IPS-15b (cell line): ENCODE results near the gene MINDY4B.

Source experiments
- H3K27me3 ChIP-seq: one replicate; pipeline ENCODE4 v1.6.1; 2013; ENCODE audit warnings: low read length; ENCODE audit not compliant: control insufficient read depth, insufficient read depth
- H3K36me3 ChIP-seq: one replicate; pipeline ENCODE4 v1.6.1; 2013; ENCODE audit warnings: low read length; ENCODE audit not compliant: control insufficient read depth, insufficient read depth
- H3K4me1 ChIP-seq: one replicate; pipeline ENCODE4 v1.6.1; 2013; ENCODE audit warnings: mild to moderate bottlenecking, low read length; ENCODE audit not compliant: control insufficient read depth, insufficient read depth
- H3K4me3 ChIP-seq: one replicate; pipeline ENCODE4 v1.5.1; 2013; ENCODE audit warnings: low read depth, low read length
- H3K9ac ChIP-seq: one replicate; pipeline ENCODE4 v1.6.1; 2013; ENCODE audit warnings: low read depth, mild to moderate bottlenecking, low read length
- H3K9me3 ChIP-seq: one replicate; pipeline ENCODE4 v1.6.1; 2013; ENCODE audit warnings: mild to moderate bottlenecking, low read length; ENCODE audit not compliant: control insufficient read depth, insufficient read depth

The MINDY4B gene

GRCh38 chr3:150905339-150905738 lies at the start of gene MINDY4B:
Gene MINDY4B (minus strand): TSS chr3:150905439. CDS start chr3:150905439, 0 bp downstream.
- no peaks in the 10 kb centered on the region for H3K4me1 ChIP-seq
- no peaks in the 10 kb centered on the region for H3K27me3 ChIP-seq

GRCh38 chr3:150951923-150952322 lies 46.7 kb upstream of the MINDY4B start:
- Histone ChIP-seq H3K4me3 (no peak overlapping the region), H3K9ac (no peak overlapping the region), H3K9me3 (no peaks in the 10 kb centered on the region), H3K27me3 (no peaks in the 10 kb centered on the region), H3K4me1 (no peaks in the 10 kb centered on the region), H3K36me3 (no peaks in the 10 kb centered on the region)

More at GRCh38 chr3:150905339-150905738, at the start of gene MINDY4B:
- no peaks in the 10 kb centered on the region for H3K36me3 ChIP-seq
- no peak within 1 kb of the TSS for H3K4me3 ChIP-seq
- H3K9me3 ChIP-seq, result no peaks in the 10 kb centered on the region
- no peak within 1 kb of the TSS for H3K9ac ChIP-seq

- Histone ChIP-seq H3K27me3 (no peaks in the 10 kb centered on the region), H3K36me3 (no peaks in the 10 kb centered on the region), H3K9ac (no peak overlapping the region), H3K4me3 (no peak overlapping the region), H3K9me3 (no peaks in the 10 kb centered on the region), H3K4me1 (no peaks in the 10 kb centered on the region)
Measured at GRCh38 chr3:150945226-150946032, 40.2 kb upstream of the MINDY4B start.

- no peaks in the 10 kb centered on the region for H3K27me3 ChIP-seq
- H3K4me3 ChIP-seq, result no peak overlapping the region
- H3K36me3 ChIP-seq, result no peaks in the 10 kb centered on the region
- no peaks in the 10 kb centered on the region for H3K9me3 ChIP-seq
- H3K9ac ChIP-seq, result no peak overlapping the region
- H3K4me1 ChIP-seq, result no peaks in the 10 kb centered on the region
Measured at GRCh38 chr3:150942221-150942620, 37.0 kb upstream of the MINDY4B start.

GRCh38 chr3:150936693-150937092 lies 31.5 kb upstream of the MINDY4B start:
- H3K36me3 ChIP-seq, result no peaks in the 10 kb centered on the region
- no peaks in the 10 kb centered on the region for H3K9me3 ChIP-seq
- H3K9ac ChIP-seq, result no peak overlapping the region
- H3K27me3 ChIP-seq, result no peaks in the 10 kb centered on the region
- H3K4me3 ChIP-seq, result no peak overlapping the region
- no peaks in the 10 kb centered on the region for H3K4me1 ChIP-seq

- no peaks in the 10 kb centered on the region for H3K9me3 ChIP-seq
- H3K9ac ChIP-seq, result no peak overlapping the region
- no peaks in the 10 kb centered on the region for H3K27me3 ChIP-seq
- no peak overlapping the region for H3K4me3 ChIP-seq
- H3K36me3 ChIP-seq, result no peaks in the 10 kb centered on the region
- H3K4me1 ChIP-seq, result no peaks in the 10 kb centered on the region
Measured at GRCh38 chr3:150933473-150933995, 28.3 kb upstream of the MINDY4B start.

- Histone ChIP-seq H3K4me3 (no peak overlapping the region), H3K9ac (no peak overlapping the region), H3K27me3 (no peaks in the 10 kb centered on the region), H3K4me1 (no peaks in the 10 kb centered on the region), H3K9me3 (no peaks in the 10 kb centered on the region), H3K36me3 (no peaks in the 10 kb centered on the region)
Measured at GRCh38 chr3:150931745-150932144, 26.5 kb upstream of the MINDY4B start.

- H3K36me3 ChIP-seq, result no peaks in the 10 kb centered on the region
- H3K27me3 ChIP-seq, result no peaks in the 10 kb centered on the region
- no peak overlapping the region for H3K9ac ChIP-seq
- H3K4me3 ChIP-seq, result no peak overlapping the region
- no peaks in the 10 kb centered on the region for H3K4me1 ChIP-seq
- H3K9me3 ChIP-seq, result no peaks in the 10 kb centered on the region
Measured at GRCh38 chr3:150930839-150931238, 25.6 kb upstream of the MINDY4B start.

GRCh38 chr3:150928234-150928633 lies 23.0 kb upstream of the MINDY4B start:
- no peaks in the 10 kb centered on the region for H3K4me1 ChIP-seq
- H3K9me3 ChIP-seq, result no peaks in the 10 kb centered on the region
- no peak overlapping the region for H3K4me3 ChIP-seq

GRCh38 chr3:150926328-150926727 lies 21.1 kb upstream of the MINDY4B start:
- H3K4me1 ChIP-seq, result no peaks in the 10 kb centered on the region
- no peaks in the 10 kb centered on the region for H3K9me3 ChIP-seq
- H3K36me3 ChIP-seq, result no peaks in the 10 kb centered on the region
- no peak overlapping the region for H3K4me3 ChIP-seq
- H3K9ac ChIP-seq, result no peak overlapping the region
- H3K27me3 ChIP-seq, result no peaks in the 10 kb centered on the region

More at GRCh38 chr3:150928234-150928633, 23.0 kb upstream of the MINDY4B start:
- H3K36me3 ChIP-seq, result no peaks in the 10 kb centered on the region
- H3K9ac ChIP-seq, result no peak overlapping the region
- H3K27me3 ChIP-seq, result no peaks in the 10 kb centered on the region

GRCh38 chr3:150925751-150926201 lies 20.5 kb upstream of the MINDY4B start:
- H3K4me1 ChIP-seq, result no peaks in the 10 kb centered on the region
- peak overlapping the region; percentile 27 for H3K4me3 ChIP-seq
- no peaks in the 10 kb centered on the region for H3K27me3 ChIP-seq
- no peaks in the 10 kb centered on the region for H3K36me3 ChIP-seq
- no peak overlapping the region for H3K9ac ChIP-seq
- H3K9me3 ChIP-seq, result no peaks in the 10 kb centered on the region

- no peak overlapping the region for H3K9ac ChIP-seq
Measured at GRCh38 chr3:150922611-150923010, 17.4 kb upstream of the MINDY4B start.

More at GRCh38 chr3:150922611-150923010, 17.4 kb upstream of the MINDY4B start:
- Histone ChIP-seq H3K36me3 (no peaks in the 10 kb centered on the region), H3K27me3 (no peaks in the 10 kb centered on the region), H3K4me3 (no peak overlapping the region), H3K4me1 (no peaks in the 10 kb centered on the region), H3K9me3 (no peaks in the 10 kb centered on the region)
